ENCODE measurements around the gene GATB. TPM values are rescaled to one million over a fixed set of nuclear protein-coding genes. Genes with fewer than 3 reads are reported as not detected.
A peak's percentile ranks its signal among the peaks of the same experiment; 100 is the strongest.

Gene GATB
- total RNA-seq, 1 donor = 15.5 TPM

DNA sequence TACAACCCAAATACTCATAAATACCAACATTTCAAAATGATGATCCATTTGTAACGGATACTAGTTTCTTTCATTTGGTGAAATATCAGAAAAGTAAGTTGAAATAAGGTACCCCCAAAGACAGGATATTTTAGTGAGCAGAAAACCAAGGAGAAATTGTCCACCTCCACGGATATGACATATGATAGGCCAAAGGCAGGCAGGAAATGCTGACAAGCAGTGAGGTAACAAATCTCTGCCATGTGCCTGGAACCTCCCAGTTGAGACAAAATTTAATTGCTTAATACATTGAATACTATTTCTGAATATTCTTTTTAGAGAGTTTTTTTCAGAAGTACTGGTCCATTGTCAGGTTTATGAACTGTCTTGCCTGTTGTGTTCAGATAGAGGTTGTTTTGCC, 118.8 kb downstream of the GATB start:
- TF ChIP-seq, protein P1, sequence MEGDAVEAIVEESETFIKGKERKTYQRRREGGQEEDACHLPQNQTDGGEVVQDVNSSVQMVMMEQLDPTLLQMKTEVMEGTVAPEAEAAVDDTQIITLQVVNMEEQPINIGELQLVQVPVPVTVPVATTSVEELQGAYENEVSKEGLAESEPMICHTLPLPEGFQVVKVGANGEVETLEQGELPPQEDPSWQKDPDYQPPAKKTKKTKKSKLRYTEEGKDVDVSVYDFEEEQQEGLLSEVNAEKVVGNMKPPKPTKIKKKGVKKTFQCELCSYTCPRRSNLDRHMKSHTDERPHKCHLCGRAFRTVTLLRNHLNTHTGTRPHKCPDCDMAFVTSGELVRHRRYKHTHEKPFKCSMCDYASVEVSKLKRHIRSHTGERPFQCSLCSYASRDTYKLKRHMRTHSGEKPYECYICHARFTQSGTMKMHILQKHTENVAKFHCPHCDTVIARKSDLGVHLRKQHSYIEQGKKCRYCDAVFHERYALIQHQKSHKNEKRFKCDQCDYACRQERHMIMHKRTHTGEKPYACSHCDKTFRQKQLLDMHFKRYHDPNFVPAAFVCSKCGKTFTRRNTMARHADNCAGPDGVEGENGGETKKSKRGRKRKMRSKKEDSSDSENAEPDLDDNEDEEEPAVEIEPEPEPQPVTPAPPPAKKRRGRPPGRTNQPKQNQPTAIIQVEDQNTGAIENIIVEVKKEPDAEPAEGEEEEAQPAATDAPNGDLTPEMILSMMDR (IDR thresholded peaks at IDR 0.05; ENCODE audit: insufficient read depth, low read depth, low read length) = no peak
- no peak overlapping the region for H3K4me3 ChIP-seq (ENCODE audit: low read depth, low read length)
- DNase-seq (ENCODE audit: low read depth) = no peak

GRCh38 chr4:151641167-151641566, 119.6 kb downstream of the GATB start:
- DNase-seq (ENCODE audit: low read depth) = peak; percentile 84
- H3K4me3 ChIP-seq (ENCODE audit: low read depth, low read length) = no peak overlapping the region
- TF ChIP-seq, protein P1 (IDR thresholded peaks at IDR 0.05; ENCODE audit: insufficient read depth, low read depth, low read length) = no peak

DNA sequence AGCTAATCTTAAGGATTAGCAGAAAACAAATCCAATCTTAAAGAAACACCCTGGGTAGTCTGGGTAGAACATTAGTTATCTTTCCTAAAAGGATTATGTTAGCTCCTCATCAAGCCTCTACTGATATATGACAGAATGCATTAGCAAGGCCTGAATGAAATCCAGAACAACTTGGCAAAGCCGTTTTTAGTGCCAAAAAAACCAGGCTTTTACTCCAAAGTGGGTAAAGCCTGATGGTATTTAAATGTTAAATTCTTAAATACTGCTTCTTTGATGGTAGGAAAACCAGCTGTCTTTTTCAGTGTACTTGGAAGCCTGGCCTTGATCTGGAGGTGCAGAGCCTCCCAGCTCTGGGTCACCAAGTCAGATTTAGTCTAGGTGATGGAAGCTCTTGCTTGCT, 120.4 kb downstream of the GATB start:
- H3K4me3 ChIP-seq (ENCODE audit: low read depth, low read length) = no peak overlapping the region
- TF ChIP-seq, protein P1 (IDR thresholded peaks at IDR 0.05; ENCODE audit: insufficient read depth, low read depth, low read length) = no peak
- DNase-seq (ENCODE audit: low read depth) = no peak

DNA sequence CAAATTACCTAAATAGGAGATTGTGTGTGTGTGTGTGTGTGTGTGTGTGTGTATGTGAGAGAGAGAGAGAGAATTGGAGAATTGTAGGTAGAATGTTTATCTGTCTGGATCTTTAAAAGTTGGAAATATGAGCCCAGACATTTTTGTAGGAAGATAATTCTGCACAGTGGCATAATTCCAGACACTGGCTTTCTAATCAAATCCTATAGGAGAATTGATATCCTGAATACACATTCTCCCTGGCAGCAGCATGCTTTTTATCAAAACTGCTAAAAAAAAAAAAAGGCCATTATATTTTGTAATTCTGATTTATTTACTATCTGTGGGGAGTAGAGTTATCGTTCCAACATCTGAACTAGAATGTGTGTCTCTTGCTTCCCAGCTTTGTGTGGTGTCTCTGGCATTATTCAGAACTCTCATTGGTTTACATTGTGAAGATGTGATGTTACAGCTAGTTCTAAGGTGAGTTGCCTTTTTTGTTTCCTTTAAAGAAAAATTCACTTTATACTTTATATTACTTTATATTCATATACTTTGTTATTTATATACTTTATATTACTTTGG, 122.4 kb downstream of the GATB start:
- DNase-seq (ENCODE audit: low read depth) = peak; percentile 7
- no peak overlapping the region for H3K4me3 ChIP-seq (ENCODE audit: low read depth, low read length)
- TF ChIP-seq, protein P1 (IDR thresholded peaks at IDR 0.05; ENCODE audit: insufficient read depth, low read depth, low read length) = no peak

- TF ChIP-seq, protein P1 (IDR thresholded peaks at IDR 0.05; ENCODE audit: insufficient read depth, low read depth, low read length) = no peak
- DNase-seq (ENCODE audit: low read depth) = no peak
- no peak overlapping the region for H3K4me3 ChIP-seq (ENCODE audit: low read depth, low read length)
Observed at GRCh38 chr4:151631349-151631748, 129.5 kb downstream of the GATB start.

DNA sequence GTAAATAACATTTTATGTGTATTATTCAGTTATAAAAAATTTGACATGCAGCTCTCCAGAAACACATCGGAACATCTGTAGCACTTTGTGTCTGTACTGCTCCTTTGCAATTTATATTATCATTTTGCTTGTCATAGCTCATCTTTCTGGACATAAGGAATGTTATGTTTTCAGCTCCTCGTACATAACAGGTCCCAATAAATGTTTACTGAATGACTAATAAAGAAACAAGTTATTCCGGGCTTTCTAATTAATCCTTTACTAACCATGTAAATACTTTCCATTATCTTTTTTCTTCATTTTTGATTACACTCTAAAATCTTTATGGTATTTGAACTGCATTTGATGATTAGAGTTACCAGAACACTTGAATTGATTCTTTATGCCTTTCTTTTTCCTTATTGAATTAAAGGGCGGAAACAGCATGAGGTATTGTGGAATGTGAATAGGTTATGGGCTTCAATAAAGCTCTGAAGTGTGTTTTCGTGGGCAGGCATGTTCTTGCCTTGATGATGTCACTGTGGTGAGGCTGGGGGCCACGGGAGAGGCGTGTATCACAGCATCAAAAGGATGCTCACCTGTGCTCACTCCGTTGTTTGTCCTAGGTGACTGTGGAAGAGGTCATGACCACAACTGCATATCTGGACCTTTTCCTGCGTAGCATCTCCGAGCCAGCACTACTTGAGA, 131.6 kb downstream of the GATB start:
- DNase-seq (ENCODE audit: low read depth) = no peak
- TF ChIP-seq, protein P1 (IDR thresholded peaks at IDR 0.05; ENCODE audit: insufficient read depth, low read depth, low read length) = no peak

More for the DNA sequence above, 131.6 kb downstream of the GATB start:
- no peak overlapping the region for H3K4me3 ChIP-seq (ENCODE audit: low read depth, low read length)
